ENCODE data around the gene CIAPIN1.
A peak's percentile ranks its signal among the peaks of the same experiment; 100 is the strongest.

CIAPIN1 gene

GRCh38 chr16:57447186-57447962, at the start of gene CIAPIN1, which contains the start of gene COQ9:
CIAPIN1 (minus strand) TSS chr16:57447385; CDS start chr16:57440928, 6,457 bp downstream.
COQ9 (plus strand) TSS chr16:57447479; CDS start chr16:57447506, 27 bp downstream.
- DNase-seq (ENCODE audit: low read depth), result peak; percentile 60

GRCh38 chr16:57493767-57494166, 46.6 kb upstream of the CIAPIN1 start:
- no peak for DNase-seq (ENCODE audit: low read depth)

- no peak for DNase-seq (ENCODE audit: low read depth)
Measured at GRCh38 chr16:57489229-57489628, 42.0 kb upstream of the CIAPIN1 start.

DNA sequence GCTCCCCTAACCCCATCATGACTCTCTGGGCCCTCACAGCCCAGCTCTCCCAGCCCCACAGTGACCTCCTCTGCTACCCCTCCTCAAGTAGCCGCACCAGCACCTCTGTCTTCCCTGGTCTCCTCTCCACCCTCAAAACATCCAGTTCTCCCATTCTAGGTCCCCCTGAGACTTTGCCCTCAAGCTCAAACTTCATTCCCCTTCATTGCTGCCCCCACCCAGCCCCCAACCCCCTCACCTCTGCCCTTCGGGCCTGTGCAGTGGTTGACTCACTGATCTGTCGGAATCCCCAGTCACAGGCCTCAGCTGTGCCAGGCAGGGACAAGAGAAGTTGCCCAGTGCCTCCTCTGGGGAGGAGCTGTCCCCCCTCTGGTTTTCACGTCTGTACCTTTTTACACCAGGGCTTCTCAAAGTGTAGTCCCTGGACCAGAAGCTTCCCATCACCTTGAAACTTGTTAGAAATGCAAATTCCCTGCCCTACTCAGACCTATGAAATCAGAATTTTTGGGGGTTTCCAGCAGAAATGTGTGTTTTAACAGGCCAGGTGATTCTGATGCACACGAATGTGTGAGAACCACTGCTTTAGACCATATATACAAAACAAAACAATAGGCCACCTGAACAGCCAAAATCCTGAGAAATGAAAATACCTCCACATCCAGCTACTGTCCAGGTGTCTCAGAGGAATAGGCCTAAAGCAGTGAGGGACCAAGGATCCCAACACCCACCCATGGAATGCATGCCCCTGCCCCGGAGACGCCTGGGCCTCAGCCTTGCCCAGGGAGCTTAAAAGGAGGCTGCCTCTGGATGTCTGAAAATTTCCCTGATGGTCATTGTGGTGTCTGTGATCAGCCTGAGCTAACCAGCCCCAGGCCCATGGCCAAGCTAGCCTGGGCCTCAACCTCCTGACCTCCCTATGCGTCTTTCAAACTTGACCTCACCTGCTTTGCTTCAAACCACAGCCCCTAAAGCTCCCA, 40.0 kb upstream of the CIAPIN1 start:
- no peak for DNase-seq (ENCODE audit: low read depth)

DNA sequence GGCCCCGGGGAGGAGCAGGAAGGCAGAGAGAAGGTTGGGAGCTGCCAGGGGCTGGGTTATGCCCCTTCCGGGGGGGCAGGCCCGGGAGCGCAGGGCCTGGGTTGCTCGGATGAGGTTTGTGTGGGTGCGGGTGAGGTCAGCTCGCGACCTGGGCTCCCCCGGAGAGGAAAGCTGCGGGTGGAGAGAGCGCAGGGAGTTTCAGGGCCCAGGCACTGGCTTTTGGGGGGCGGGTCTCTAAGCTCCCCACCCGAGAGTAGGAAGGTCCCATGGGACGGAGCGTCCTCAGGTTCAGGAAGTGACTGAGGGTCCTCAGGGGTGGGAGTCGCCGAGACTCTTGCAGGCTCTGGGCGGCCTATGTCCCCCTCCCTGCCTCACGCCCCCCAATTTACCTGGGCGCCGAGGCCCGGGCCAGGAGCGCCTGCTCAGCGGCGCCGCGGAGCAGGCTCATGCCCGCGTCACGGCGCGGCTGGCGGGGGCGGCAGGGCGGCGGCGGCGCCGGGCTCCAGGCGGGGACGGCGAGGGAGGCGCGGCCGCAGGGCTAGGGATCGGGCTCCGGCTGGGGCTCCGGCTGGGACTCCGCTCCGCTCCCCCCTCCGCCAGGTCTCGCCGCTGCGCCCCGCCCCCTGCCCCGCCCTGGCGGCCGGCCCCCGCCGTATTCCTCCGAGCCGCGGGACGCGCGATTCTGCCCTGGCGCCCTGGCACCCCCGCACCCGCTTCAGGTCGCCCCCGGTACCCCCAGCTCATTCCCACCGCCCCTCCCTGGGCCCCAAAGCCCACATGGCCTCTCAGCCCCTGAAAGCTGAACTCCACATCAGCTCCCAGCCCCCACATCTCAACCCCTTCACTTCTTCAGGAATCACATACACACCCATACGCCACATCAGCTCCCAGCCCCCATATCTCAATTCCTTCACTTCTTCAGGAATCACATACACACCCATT, 39.0 kb upstream of the CIAPIN1 start, which contains the start of gene DOK4:
Gene DOK4 (minus strand): TSS at position 578 of the 942 bp plus-strand sequence. CDS start 6,986 bp downstream, outside the sequence.
- DNase-seq (ENCODE audit: low read depth), result no peak

DNA sequence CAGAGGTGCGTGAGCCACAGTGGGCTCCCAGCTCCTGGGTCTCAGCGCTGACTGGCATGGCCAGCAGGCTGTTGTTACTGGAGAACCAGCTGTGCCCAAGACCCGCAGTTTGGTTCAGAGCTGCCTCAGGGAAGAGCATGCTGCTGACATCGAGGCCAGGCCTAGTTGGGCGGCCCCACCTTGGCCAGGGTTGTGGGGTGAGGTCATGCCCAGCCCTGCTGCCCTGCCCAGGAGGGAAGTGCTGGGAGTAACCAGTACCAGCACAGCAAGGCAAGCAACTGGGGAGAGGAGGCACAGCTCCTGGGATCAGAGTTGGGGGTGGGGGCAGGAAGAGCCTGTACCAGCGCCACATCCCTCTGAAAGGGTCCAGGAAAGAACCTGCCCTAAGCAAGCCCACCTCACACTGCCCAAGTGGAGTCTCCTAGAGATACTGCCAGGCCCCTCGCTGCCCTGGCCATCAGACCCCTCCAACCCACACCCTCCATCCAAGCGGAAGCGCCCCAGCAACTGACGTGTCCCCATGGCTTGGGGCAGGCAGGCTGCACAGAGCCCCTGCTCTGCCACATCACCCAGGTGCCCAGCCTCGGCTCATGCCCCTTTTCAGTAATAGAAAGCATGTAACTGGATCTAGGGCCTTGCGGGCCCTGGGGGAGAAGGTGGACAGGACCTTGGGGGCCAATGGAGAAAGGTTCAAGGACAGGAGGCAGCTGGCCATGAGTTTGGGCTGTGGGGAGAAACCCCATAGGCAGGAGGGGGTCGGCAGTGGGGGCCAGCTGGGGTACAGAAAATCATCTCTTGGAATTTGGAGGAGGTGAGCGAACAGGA, 38.1 kb upstream of the CIAPIN1 start:
- DNase-seq (ENCODE audit: low read depth), result no peak

- no peak for DNase-seq (ENCODE audit: low read depth)
Measured at GRCh38 chr16:57484515-57485005, 37.4 kb upstream of the CIAPIN1 start.

- DNase-seq (ENCODE audit: low read depth), result no peak
Measured at GRCh38 chr16:57483725-57484514, 36.7 kb upstream of the CIAPIN1 start.

DNA sequence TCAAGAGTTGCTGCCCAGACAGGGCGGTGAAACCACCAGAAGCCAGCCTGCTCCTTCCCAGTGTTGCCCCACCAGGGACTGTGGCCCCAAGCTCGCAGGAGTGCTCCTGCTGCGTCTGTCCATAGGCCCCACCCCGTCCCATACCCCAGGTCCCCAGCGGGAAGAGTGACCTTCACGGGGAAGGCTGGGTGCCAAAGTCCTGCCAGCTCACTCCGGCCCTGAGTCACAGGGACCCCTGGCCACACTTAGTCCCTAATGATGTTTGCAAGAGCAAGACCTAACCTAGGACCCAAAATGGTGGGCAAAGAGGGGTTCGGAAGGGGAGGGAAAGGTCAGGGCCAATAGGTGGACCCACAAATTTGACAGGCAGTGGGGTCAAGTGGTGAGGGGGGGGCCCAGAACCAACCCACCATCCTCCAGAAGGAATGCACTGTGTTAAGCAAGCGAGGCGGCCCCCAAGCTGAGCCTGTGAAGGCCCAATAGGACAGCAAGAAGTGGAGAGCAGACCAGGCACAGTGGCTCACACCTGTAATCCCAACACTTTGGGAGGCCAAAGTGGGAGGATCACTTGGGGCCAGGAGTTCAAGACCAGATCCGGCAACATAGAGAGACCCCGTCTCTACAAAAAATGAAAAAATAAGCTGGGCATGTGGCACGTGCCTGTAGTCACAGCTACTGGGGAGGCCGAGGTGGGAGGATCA, 35.8 kb upstream of the CIAPIN1 start:
- no peak for DNase-seq (ENCODE audit: low read depth)

- no peak for DNase-seq (ENCODE audit: low read depth)
Measured at GRCh38 chr16:57481421-57481820, 34.2 kb upstream of the CIAPIN1 start.

- no peak for DNase-seq (ENCODE audit: low read depth)
Measured at GRCh38 chr16:57480754-57481230, 33.6 kb upstream of the CIAPIN1 start.

- no peak for DNase-seq (ENCODE audit: low read depth)
Measured at GRCh38 chr16:57479976-57480753, 33.0 kb upstream of the CIAPIN1 start.

GRCh38 chr16:57479205-57479975, 32.2 kb upstream of the CIAPIN1 start:
- no peak for DNase-seq (ENCODE audit: low read depth)

GRCh38 chr16:57478396-57479204, 31.4 kb upstream of the CIAPIN1 start:
- no peak for DNase-seq (ENCODE audit: low read depth)

- DNase-seq (ENCODE audit: low read depth), result no peak
Measured at GRCh38 chr16:57477531-57478202, 30.5 kb upstream of the CIAPIN1 start.

Data from non-pigmented ciliary epithelial cell (primary cell).